ENCODE results near the gene SLC35F1.

GRCh38 chr6:118316796-118317384 is 409.8 kb downstream of the SLC35F1 start:
- TF ChIP-seq CTCF (IDR thresholded peaks at IDR 0.05) (no peak), POLR2A (IDR thresholded peaks at IDR 0.05) (no peak)
